ENCODE data around the gene JAG1. TPM values are rescaled to one million over a fixed set of nuclear protein-coding genes. Genes with fewer than 3 reads are reported as not detected.

Gene JAG1
- polyA plus RNA-seq, 3 donors, result 0.70 to 6.8 (median 0.85) TPM

DNA sequence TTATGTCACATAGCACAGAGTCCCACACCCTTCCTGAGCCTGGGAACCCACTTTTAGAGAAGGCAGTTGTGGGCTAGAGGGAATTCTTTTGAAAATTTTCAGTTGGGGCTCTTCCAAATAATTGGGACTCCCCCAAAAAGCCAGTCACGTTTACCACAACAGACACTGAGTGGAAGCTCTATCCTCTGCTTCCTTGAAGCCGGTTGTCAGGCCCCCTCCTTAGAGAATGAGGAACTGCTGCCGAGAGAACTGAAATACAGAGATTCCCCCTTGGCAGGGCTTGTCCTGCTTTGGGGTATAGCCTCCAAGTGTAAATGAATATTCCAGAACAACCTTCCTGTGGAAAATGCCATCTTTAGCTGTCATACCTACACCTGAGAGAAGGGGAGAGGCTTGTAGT, 2.7 kb upstream of the JAG1 start:
- intact Hi-C loops (cut with micrococcal nuclease), result loop anchor here (5.0 to 10.0 kb wide), 3 partner anchors 114 to 682 kb away; no protein-coding TSS in a partner anchor

GRCh38 chr20:10675450-10675848, 1.6 kb upstream of the JAG1 start:
- intact Hi-C loops (cut with micrococcal nuclease), result loop anchor here (5.0 to 10.0 kb wide), 3 partner anchors 113 to 681 kb away; no protein-coding TSS in a partner anchor
- Mint-ChIP-seq H3K27ac (peak overlapping the region in 1 of 7 donors; percentile 42), H3K36me3 (peaks cover 6 to 7% of the 10 kb centered on the region in 2 donors), H3K9me3 (no peaks in the 10 kb centered on the region), H3K4me1 (peaks cover 26% of the 10 kb centered on the region), H3K27me3 (ENCODE audit: low read depth in 3 of 3) (peaks cover 31 to 35% (median 34%) of the 10 kb centered on the region in 3 donors), H3K4me3 (peak overlapping the region in 1 of 2 donors; percentile 72)
- Histone ChIP-seq H3K4me3 (replicated peaks in 1 of 3; ENCODE audit: low read depth in 2 of 3, low read length in 3 of 3) (peak overlapping the region in 1 of 3 experiments; percentile 91), H3K4me2 (replicated peaks; ENCODE audit: extremely low read depth, low read length, poor library complexity, severe bottlenecking) (no peak overlapping the region), H3K4me1 (ENCODE audit: control insufficient read depth in 1 of 2, insufficient read depth in 2 of 2, low read length in 2 of 2) (peaks cover 22 to 42% of the 10 kb centered on the region in 2 donors), H3K9me3 (replicated peaks in 1 of 2; ENCODE audit: control insufficient read depth in 1 of 2, insufficient read depth in 1 of 2, low read length in 2 of 2) (no peaks in the 10 kb centered on the region), H3K27ac (ENCODE audit: low read depth in 1 of 2, low read length in 2 of 2) (no peak overlapping the region), H3K36me3 (replicated peaks in 1 of 2; ENCODE audit: control insufficient read depth in 1 of 2, insufficient read depth in 2 of 2, low read length in 2 of 2) (no peaks in the 10 kb centered on the region), H2AFZ (ENCODE audit: insufficient read depth, low read depth, low read length, poor library complexity, severe bottlenecking) (no peak overlapping the region), H3K9ac (ENCODE audit: insufficient read depth, low read length, poor library complexity, severe bottlenecking) (no peak overlapping the region), H3K79me2 (ENCODE audit: insufficient read depth, low read length) (peaks cover 8% of the 10 kb centered on the region), H3K27me3 (ENCODE audit: control insufficient read depth in 2 of 2, insufficient read depth in 2 of 2, low read length in 2 of 2) (peaks cover 4 to 24% of the 10 kb centered on the region in 2 donors), H4K20me1 (ENCODE audit: insufficient read depth, low read length) (peaks cover 8% of the 10 kb centered on the region)
- WGBS (ENCODE audit: insufficient coverage), result no CpG with 5 or more reads among the region's 4 CpGs
- TF ChIP-seq CTCF (IDR thresholded peaks at IDR 0.05), result no peak
- no peak for DNase-seq

More for the DNA sequence above, 2.7 kb upstream of the JAG1 start:
- Mint-ChIP-seq H3K27ac (no peak overlapping the region), H3K4me3 (no peak overlapping the region), H3K4me1 (peaks cover 15% of the 10 kb centered on the region), H3K36me3 (peaks cover 0 to 2% of the 10 kb centered on the region in 2 donors), H3K9me3 (no peaks in the 10 kb centered on the region), H3K27me3 (ENCODE audit: low read depth in 3 of 3) (peaks cover 30 to 36% (median 31%) of the 10 kb centered on the region in 3 donors)
- H3K27ac ChIP-seq (ENCODE audit: low read depth in 1 of 2, low read length in 2 of 2), result no peak overlapping the region
- no CpG with 5 or more reads among the region's 3 CpGs for WGBS (ENCODE audit: insufficient coverage)
- H2AFZ ChIP-seq (ENCODE audit: insufficient read depth, low read depth, low read length, poor library complexity, severe bottlenecking), result no peak overlapping the region
- no peaks in the 10 kb centered on the region for H4K20me1 ChIP-seq (ENCODE audit: insufficient read depth, low read length)
- H3K27me3 ChIP-seq (ENCODE audit: control insufficient read depth in 2 of 2, insufficient read depth in 2 of 2, low read length in 2 of 2), result peaks cover 4 to 24% of the 10 kb centered on the region in 2 donors
- H3K9me3 ChIP-seq (replicated peaks in 1 of 2; ENCODE audit: control insufficient read depth in 1 of 2, insufficient read depth in 1 of 2, low read length in 2 of 2), result no peaks in the 10 kb centered on the region
- peak in 2 of 3 donors; percentile 25 to 53 for DNase-seq
- H3K4me3 ChIP-seq (replicated peaks in 1 of 3; ENCODE audit: low read depth in 2 of 3, low read length in 3 of 3), result no peak overlapping the region
- no peak overlapping the region for H3K4me2 ChIP-seq (replicated peaks; ENCODE audit: extremely low read depth, low read length, poor library complexity, severe bottlenecking)
- H3K9ac ChIP-seq (ENCODE audit: insufficient read depth, low read length, poor library complexity, severe bottlenecking), result no peak overlapping the region
- TF ChIP-seq CTCF (IDR thresholded peaks at IDR 0.05), result no peak
- H3K79me2 ChIP-seq (ENCODE audit: insufficient read depth, low read length), result peaks cover 4% of the 10 kb centered on the region
- H3K36me3 ChIP-seq (replicated peaks in 1 of 2; ENCODE audit: control insufficient read depth in 1 of 2, insufficient read depth in 2 of 2, low read length in 2 of 2), result no peaks in the 10 kb centered on the region
- peaks cover 15 to 32% of the 10 kb centered on the region in 2 donors for H3K4me1 ChIP-seq (ENCODE audit: control insufficient read depth in 1 of 2, insufficient read depth in 2 of 2, low read length in 2 of 2)
